Uterus (tissue), 2 donors: ENCODE results near the gene GADD45B.

Experiments used
- POLR2A ChIP-seq, 2 donors: fragments of 450-650 bp; IDR thresholded peaks; one replicate each; pipeline ENCODE4 v1.6.1; 2016; ENCODE audit warnings: antibody characterized with exemption in 2 of 2, mild to moderate bottlenecking in 1 of 2, moderate library complexity in 1 of 2
- TF ChIP-seq, protein P1 (sequence below), 4 experiments: fragments of 200-600 bp in 2 of 4; fragments of 450-650 bp in 2 of 4; sonication (generic) in 2 of 4; IDR thresholded peaks; one replicate each; pipeline ENCODE4 v1.5.1; 2016 to 2019; ENCODE audit warnings: antibody characterized with exemption in 4 of 4, mild to moderate bottlenecking in 2 of 4, moderate library complexity in 1 of 4

GRCh38 chr19:2460245-2460644, 15.7 kb upstream of the GADD45B start:
- TF ChIP-seq, protein P1, sequence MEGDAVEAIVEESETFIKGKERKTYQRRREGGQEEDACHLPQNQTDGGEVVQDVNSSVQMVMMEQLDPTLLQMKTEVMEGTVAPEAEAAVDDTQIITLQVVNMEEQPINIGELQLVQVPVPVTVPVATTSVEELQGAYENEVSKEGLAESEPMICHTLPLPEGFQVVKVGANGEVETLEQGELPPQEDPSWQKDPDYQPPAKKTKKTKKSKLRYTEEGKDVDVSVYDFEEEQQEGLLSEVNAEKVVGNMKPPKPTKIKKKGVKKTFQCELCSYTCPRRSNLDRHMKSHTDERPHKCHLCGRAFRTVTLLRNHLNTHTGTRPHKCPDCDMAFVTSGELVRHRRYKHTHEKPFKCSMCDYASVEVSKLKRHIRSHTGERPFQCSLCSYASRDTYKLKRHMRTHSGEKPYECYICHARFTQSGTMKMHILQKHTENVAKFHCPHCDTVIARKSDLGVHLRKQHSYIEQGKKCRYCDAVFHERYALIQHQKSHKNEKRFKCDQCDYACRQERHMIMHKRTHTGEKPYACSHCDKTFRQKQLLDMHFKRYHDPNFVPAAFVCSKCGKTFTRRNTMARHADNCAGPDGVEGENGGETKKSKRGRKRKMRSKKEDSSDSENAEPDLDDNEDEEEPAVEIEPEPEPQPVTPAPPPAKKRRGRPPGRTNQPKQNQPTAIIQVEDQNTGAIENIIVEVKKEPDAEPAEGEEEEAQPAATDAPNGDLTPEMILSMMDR (IDR thresholded peaks at IDR 0.05), result no peak
- TF ChIP-seq POLR2A (IDR thresholded peaks at IDR 0.05), result no peak
